HEK293T (cell line): ENCODE data around the gene KLK5.

Experiments used
- CTCF ChIA-PET: fragments of 350-600 bp; formaldehyde crosslinking; extraction: SDS; loops from one replicate; lab custom pipeline; 2021; ENCODE audit warnings: antibody characterized with exemption, inconsistent platforms; lab: Yijun Ruan, JAX
- POLR2A ChIA-PET: fragments of 350-600 bp; formaldehyde crosslinking; extraction: SDS; loops from one replicate; lab custom pipeline; 2020; ENCODE audit warnings: antibody characterized with exemption, inconsistent platforms; lab: Yijun Ruan, JAX
- DNase-seq: peaks from one replicate; pipeline ENCODE4 v3.0.0; 2012; ENCODE audit warnings: mixed read lengths; ENCODE audit errors: extremely low spot score
- ARNT ChIP-seq: fragments of 450-650 bp; IDR thresholded peaks from 2 replicates; pipeline ENCODE4 v1.6.1; 2017; ENCODE audit warnings: mild to moderate bottlenecking
- BHLHE40 ChIP-seq: fragments of 450-650 bp; IDR thresholded peaks from 2 replicates; pipeline ENCODE4 v1.6.1; 2016; ENCODE audit warnings: mild to moderate bottlenecking, moderate library complexity, borderline replicate concordance
- CTBP1 ChIP-seq: fragments of 450-650 bp; IDR thresholded peaks from 2 replicates; pipeline ENCODE4 v1.6.1; 2016; ENCODE audit warnings: borderline replicate concordance
- ELF4 ChIP-seq: fragments of 450-650 bp; IDR thresholded peaks from 2 replicates; pipeline ENCODE4 v1.6.1; 2017; ENCODE audit warnings: antibody characterized with exemption
- FOXA1 ChIP-seq: fragments of 450-650 bp; IDR thresholded peaks from 2 replicates; pipeline ENCODE4 v1.6.1; 2016; ENCODE audit warnings: mild to moderate bottlenecking
- FOXK2 ChIP-seq: fragments of 450-650 bp; IDR thresholded peaks from 2 replicates; pipeline ENCODE4 v1.6.1; 2016; ENCODE audit warnings: mild to moderate bottlenecking
- FOXM1 ChIP-seq: fragments of 450-650 bp; IDR thresholded peaks from 2 replicates; pipeline ENCODE4 v1.6.1; 2017; ENCODE audit warnings: mild to moderate bottlenecking, borderline replicate concordance
- HDGF ChIP-seq: fragments of 450-650 bp; IDR thresholded peaks from 2 replicates; pipeline ENCODE4 v1.6.1; 2017; ENCODE audit warnings: antibody characterized with exemption, borderline replicate concordance
- L3MBTL2 ChIP-seq: fragments of 450-650 bp; conservative IDR thresholded peaks from 2 replicates; pipeline ENCODE4 v1.6.1; 2016; ENCODE audit warnings: mild to moderate bottlenecking
- LEF1 ChIP-seq: fragments of 450-650 bp; IDR thresholded peaks from 2 replicates; pipeline ENCODE4 v1.6.1; 2017; ENCODE audit warnings: mild to moderate bottlenecking, borderline replicate concordance
- NFRKB ChIP-seq: fragments of 450-650 bp; IDR thresholded peaks from 2 replicates; pipeline ENCODE4 v1.6.1; 2016; ENCODE audit warnings: mild to moderate bottlenecking, moderate library complexity
- PKNOX1 ChIP-seq: fragments of 450-650 bp; IDR thresholded peaks from 2 replicates; pipeline ENCODE4 v1.6.1; 2016
- SP1 ChIP-seq: fragments of 450-650 bp; IDR thresholded peaks from 2 replicates; pipeline ENCODE4 v1.6.1; 2017
- SUZ12 ChIP-seq: fragments of 450-650 bp; IDR thresholded peaks from 2 replicates; pipeline ENCODE4 v1.6.1; 2016; ENCODE audit warnings: mild to moderate bottlenecking
- TARDBP ChIP-seq: fragments of 450-650 bp; IDR thresholded peaks from 2 replicates; pipeline ENCODE4 v1.6.1; 2016
- ZNF384 ChIP-seq: fragments of 450-650 bp; IDR thresholded peaks from 2 replicates; pipeline ENCODE4 v1.6.1; 2016

The KLK5 gene

DNA sequence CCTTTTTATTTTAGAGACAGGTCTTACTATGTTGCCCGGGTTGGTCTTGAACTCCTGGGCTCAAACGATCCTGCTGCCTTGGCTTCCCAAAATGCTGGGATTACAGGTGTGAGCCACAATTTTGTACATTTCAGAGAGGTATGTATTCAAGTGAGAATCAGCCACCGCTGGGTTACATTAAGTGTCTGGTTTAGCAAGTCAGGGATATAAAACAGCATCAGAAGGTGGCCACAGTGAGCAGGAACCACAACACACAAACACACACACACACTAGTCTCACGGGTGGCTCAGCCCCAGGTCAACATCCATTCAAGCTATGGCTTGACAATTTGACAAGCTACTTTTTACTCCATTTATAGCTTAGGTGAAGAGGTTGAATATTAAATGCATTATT is 20.2 kb downstream of the KLK5 start:
- DNase-seq = no peak
- no peak for TF ChIP-seq FOXA1
- TF ChIP-seq LEF1 = no peak
- no peak for TF ChIP-seq SUZ12
- no peak for TF ChIP-seq ARNT
- TF ChIP-seq FOXM1 = no peak
- no peak for TF ChIP-seq FOXK2
- no peak for TF ChIP-seq PKNOX1
- TF ChIP-seq CTBP1 = no peak
- TF ChIP-seq HDGF = no peak
- no peak for TF ChIP-seq L3MBTL2
- TF ChIP-seq BHLHE40 = no peak
- no peak for TF ChIP-seq SP1
- TF ChIP-seq ZNF384 = no peak
- TF ChIP-seq ELF4 = no peak
- CTCF ChIA-PET = no interaction called here
- POLR2A ChIA-PET = no interaction called here

GRCh38 chr19:50932018-50932689 is 20.7 kb downstream of the KLK5 start:
- DNase-seq = no peak
- POLR2A ChIA-PET = no interaction called here
- CTCF ChIA-PET = interaction anchor here (0.8 kb wide), 1 partner anchor 84 kb away, joined by 3 read pairs; no protein-coding TSS in a partner anchor
- no peak for TF ChIP-seq L3MBTL2
- no peak for TF ChIP-seq TARDBP
- TF ChIP-seq NFRKB = no peak
- no peak for TF ChIP-seq SUZ12
- no peak for TF ChIP-seq CTBP1
- no peak for TF ChIP-seq BHLHE40
- TF ChIP-seq ARNT = no peak
- no peak for TF ChIP-seq HDGF
- no peak for TF ChIP-seq ELF4
- no peak for TF ChIP-seq FOXK2
- no peak for TF ChIP-seq LEF1
- TF ChIP-seq PKNOX1 = no peak
- no peak for TF ChIP-seq ZNF384
- no peak for TF ChIP-seq FOXA1
- no peak for TF ChIP-seq FOXM1
- no peak for TF ChIP-seq SP1

DNA sequence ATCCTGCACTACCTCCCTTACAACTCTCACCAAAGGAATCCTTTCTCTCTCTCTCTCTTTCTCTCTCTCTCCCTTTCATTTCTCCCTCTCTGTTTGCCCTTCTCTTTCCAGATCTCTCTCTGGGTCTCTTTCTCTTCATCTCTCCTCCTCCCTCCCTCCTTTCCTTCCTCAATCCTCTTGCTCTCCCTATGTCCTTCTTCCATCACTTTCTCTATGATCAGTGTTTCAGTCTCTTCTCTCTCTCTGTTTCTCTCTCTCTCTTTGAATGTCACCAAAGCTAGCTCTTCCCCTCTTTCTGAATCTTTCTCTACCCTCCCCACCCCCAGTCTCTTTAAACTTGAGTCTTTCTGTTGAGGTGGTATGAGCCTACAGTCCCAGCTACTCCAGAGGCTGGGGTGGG is 21.8 kb downstream of the KLK5 start:
- no peak for TF ChIP-seq FOXK2
- TF ChIP-seq TARDBP = no peak
- no peak for TF ChIP-seq CTBP1
- no peak for TF ChIP-seq L3MBTL2
- TF ChIP-seq FOXM1 = no peak
- no peak for TF ChIP-seq HDGF
- no peak for TF ChIP-seq SUZ12
- no peak for TF ChIP-seq NFRKB
- TF ChIP-seq ZNF384 = no peak
- TF ChIP-seq SP1 = no peak
- TF ChIP-seq ELF4 = no peak
- CTCF ChIA-PET = interaction anchor here (1.1 kb wide), 1 partner anchor 90 kb away, joined by 3 read pairs; no protein-coding TSS in a partner anchor
- POLR2A ChIA-PET = no interaction called here
- DNase-seq = no peak

GRCh38 chr19:50928831-50929230 is 24.0 kb downstream of the KLK5 start:
- ChIA-PET POLR2A (no interaction called here), CTCF (no interaction called here)
- TF ChIP-seq ARNT (no peak), LEF1 (no peak), FOXM1 (no peak), SP1 (no peak), ZNF384 (no peak), NFRKB (no peak), CTBP1 (no peak), FOXK2 (no peak), BHLHE40 (no peak), PKNOX1 (no peak), SUZ12 (no peak), FOXA1 (no peak)
- no peak for DNase-seq

DNA sequence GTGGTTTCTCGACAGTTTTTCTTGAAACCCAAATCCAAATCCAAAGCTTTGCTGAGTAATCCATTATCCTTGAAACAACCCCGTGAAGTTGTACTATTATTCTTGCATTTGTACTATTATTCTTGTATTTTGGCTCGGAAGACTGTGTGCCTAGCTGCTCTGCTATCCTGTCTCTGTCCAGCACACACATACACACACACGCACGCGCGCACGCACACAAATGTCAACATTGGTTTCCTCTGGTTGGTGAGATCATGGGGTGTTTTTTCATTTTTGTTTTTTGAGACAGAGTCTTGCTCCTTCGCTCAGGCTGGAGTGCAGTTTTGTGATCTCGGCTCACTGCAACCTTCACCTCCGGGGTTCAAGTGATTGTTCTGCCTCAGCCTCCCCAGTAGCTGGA is 26.7 kb downstream of the KLK5 start:
- TF ChIP-seq CTBP1 = no peak
- TF ChIP-seq ARNT = no peak
- TF ChIP-seq ZNF384 = no peak
- TF ChIP-seq SUZ12 = no peak
- no peak for TF ChIP-seq BHLHE40
- no peak for TF ChIP-seq PKNOX1
- no peak for TF ChIP-seq NFRKB
- TF ChIP-seq LEF1 = no peak
- TF ChIP-seq ELF4 = no peak
- no peak for TF ChIP-seq FOXA1
- TF ChIP-seq TARDBP = no peak
- TF ChIP-seq FOXM1 = no peak
- TF ChIP-seq SP1 = no peak
- no peak for TF ChIP-seq HDGF
- no peak for TF ChIP-seq L3MBTL2
- no peak for TF ChIP-seq FOXK2
- CTCF ChIA-PET = no interaction called here
- no peak for DNase-seq
- POLR2A ChIA-PET = no interaction called here
